Dendritic cell treated with granulocyte-macrophage colony-stimulating factor and Interleukin-4, amounts not matched to agents 40 ng/mL and 50 ng/mL, for 4 days (primary cell): ENCODE measurements around the gene AGBL1.
"Not testable (repeated sequence)": the region's sequence is repeated elsewhere in the genome, so short reads cannot be mapped to it uniquely, and the experiment has no call there.

Experiments used
- H3K27ac Mint-ChIP-seq: one replicate; pipeline ENCODE4 v1.8.0; 2022; ENCODE audit warnings: mild to moderate bottlenecking, mixed read lengths
- H3K27me3 Mint-ChIP-seq: one replicate; pipeline ENCODE4 v1.8.0; 2022; ENCODE audit warnings: mild to moderate bottlenecking, mixed read lengths
- H3K36me3 Mint-ChIP-seq: one replicate; pipeline ENCODE4 v1.8.0; 2022; ENCODE audit warnings: low read depth, mixed read lengths
- H3K4me1 Mint-ChIP-seq: one replicate; pipeline ENCODE4 v1.8.0; 2022; ENCODE audit warnings: low read depth, mixed read lengths
- H3K4me3 Mint-ChIP-seq: one replicate; pipeline ENCODE4 v1.8.0; 2022; ENCODE audit warnings: mild to moderate bottlenecking, moderate library complexity, mixed read lengths
- H3K9me3 Mint-ChIP-seq: one replicate; pipeline ENCODE4 v1.8.0; 2022; ENCODE audit warnings: mixed read lengths
- intact Hi-C: fragments of 100-400 bp; cut with micrococcal nuclease; formaldehyde crosslinking; loops from one replicate; pipeline ENCODE4 v1.15.0; 2022

Gene AGBL1

GRCh38 chr15:86494475-86494874 lies 414.8 kb downstream of the AGBL1 start:
- Mint-ChIP-seq H3K9me3 (peaks cover 20% of the 10 kb centered on the region), H3K4me3 (no peak overlapping the region), H3K27me3 (no peaks in the 10 kb centered on the region), H3K4me1 (no peaks in the 10 kb centered on the region), H3K36me3 (no peaks in the 10 kb centered on the region), H3K27ac (no peak overlapping the region)
- intact Hi-C loops, result no loop called here

GRCh38 chr15:86502301-86502700 lies 422.6 kb downstream of the AGBL1 start:
- Mint-ChIP-seq H3K36me3 (no peaks in the 10 kb centered on the region), H3K27ac (no peak overlapping the region), H3K27me3 (no peaks in the 10 kb centered on the region), H3K4me1 (no peaks in the 10 kb centered on the region), H3K9me3 (peaks cover 26% of the 10 kb centered on the region), H3K4me3 (no peak overlapping the region)
- intact Hi-C loops, result no loop called here

GRCh38 chr15:86505951-86506350 lies 426.3 kb downstream of the AGBL1 start:
- Mint-ChIP-seq H3K27ac (no peak overlapping the region), H3K27me3 (no peaks in the 10 kb centered on the region), H3K4me3 (no peak overlapping the region), H3K36me3 (no peaks in the 10 kb centered on the region), H3K4me1 (no peaks in the 10 kb centered on the region), H3K9me3 (peaks cover 25% of the 10 kb centered on the region)
- intact Hi-C loops, result no loop called here

- Mint-ChIP-seq H3K27me3 (no peaks in the 10 kb centered on the region), H3K36me3 (no peaks in the 10 kb centered on the region), H3K27ac (no peak overlapping the region), H3K4me3 (no peak overlapping the region), H3K4me1 (no peaks in the 10 kb centered on the region), H3K9me3 (peaks cover 25% of the 10 kb centered on the region)
- intact Hi-C loops, result no loop called here
Measured at GRCh38 chr15:86506401-86506800, 426.7 kb downstream of the AGBL1 start.

GRCh38 chr15:86515625-86516024 lies 436.0 kb downstream of the AGBL1 start:
- intact Hi-C loops, result no loop called here
- peaks cover 19% of the 10 kb centered on the region for H3K9me3 Mint-ChIP-seq
- no peak overlapping the region for H3K27ac Mint-ChIP-seq
- no peaks in the 10 kb centered on the region for H3K27me3 Mint-ChIP-seq
- H3K4me3 Mint-ChIP-seq, result no peak overlapping the region
- H3K4me1 Mint-ChIP-seq, result no peaks in the 10 kb centered on the region
- H3K36me3 Mint-ChIP-seq, result no peaks in the 10 kb centered on the region

GRCh38 chr15:86522721-86523120 lies 443.1 kb downstream of the AGBL1 start:
- Mint-ChIP-seq H3K9me3 (peaks cover 29% of the 10 kb centered on the region), H3K4me1 (no peaks in the 10 kb centered on the region), H3K27ac (no peak overlapping the region), H3K4me3 (no peak overlapping the region), H3K27me3 (no peaks in the 10 kb centered on the region), H3K36me3 (no peaks in the 10 kb centered on the region)
- intact Hi-C loops, result no loop called here

- Mint-ChIP-seq H3K36me3 (no peaks in the 10 kb centered on the region), H3K4me1 (no peaks in the 10 kb centered on the region), H3K4me3 (no peak overlapping the region)
Measured at GRCh38 chr15:86526938-86527690, 447.4 kb downstream of the AGBL1 start.

GRCh38 chr15:86528094-86528493 lies 448.4 kb downstream of the AGBL1 start:
- intact Hi-C loops, H3K4me3 Mint-ChIP-seq, H3K4me1 Mint-ChIP-seq, H3K36me3 Mint-ChIP-seq, H3K27me3 Mint-ChIP-seq, H3K27ac Mint-ChIP-seq: not testable (repeated sequence)
- H3K9me3 Mint-ChIP-seq, result peaks cover 13% of the 10 kb centered on the region

More at GRCh38 chr15:86526938-86527690, 447.4 kb downstream of the AGBL1 start:
- H3K9me3 Mint-ChIP-seq, result peaks cover 13% of the 10 kb centered on the region
- intact Hi-C loops, result no loop called here
- no peaks in the 10 kb centered on the region for H3K27me3 Mint-ChIP-seq
- no peak overlapping the region for H3K27ac Mint-ChIP-seq

GRCh38 chr15:86538141-86538540 lies 458.5 kb downstream of the AGBL1 start:
- no peaks in the 10 kb centered on the region for H3K4me1 Mint-ChIP-seq
- peaks cover 46% of the 10 kb centered on the region for H3K9me3 Mint-ChIP-seq
- intact Hi-C loops, result no loop called here
- H3K36me3 Mint-ChIP-seq, result no peaks in the 10 kb centered on the region
- no peaks in the 10 kb centered on the region for H3K27me3 Mint-ChIP-seq
- no peak overlapping the region for H3K4me3 Mint-ChIP-seq
- no peak overlapping the region for H3K27ac Mint-ChIP-seq

- Mint-ChIP-seq H3K9me3 (peaks cover 57% of the 10 kb centered on the region), H3K4me1 (no peaks in the 10 kb centered on the region)
Measured at GRCh38 chr15:86540840-86541467, 461.3 kb downstream of the AGBL1 start.

GRCh38 chr15:86541540-86541939 lies 461.9 kb downstream of the AGBL1 start:
- Mint-ChIP-seq H3K27ac (no peak overlapping the region), H3K4me3 (no peak overlapping the region), H3K36me3 (no peaks in the 10 kb centered on the region), H3K4me1 (no peaks in the 10 kb centered on the region), H3K9me3 (peaks cover 53% of the 10 kb centered on the region), H3K27me3 (no peaks in the 10 kb centered on the region)
- intact Hi-C loops, result no loop called here

More at GRCh38 chr15:86540840-86541467, 461.3 kb downstream of the AGBL1 start:
- no peaks in the 10 kb centered on the region for H3K27me3 Mint-ChIP-seq
- no peak overlapping the region for H3K4me3 Mint-ChIP-seq
- no peaks in the 10 kb centered on the region for H3K36me3 Mint-ChIP-seq
- no peak overlapping the region for H3K27ac Mint-ChIP-seq
- intact Hi-C loops, result no loop called here

GRCh38 chr15:86550075-86550474 lies 470.4 kb downstream of the AGBL1 start:
- Mint-ChIP-seq H3K4me1 (no peaks in the 10 kb centered on the region), H3K36me3 (no peaks in the 10 kb centered on the region), H3K27me3 (no peaks in the 10 kb centered on the region), H3K9me3 (peaks cover 15% of the 10 kb centered on the region), H3K27ac (no peak overlapping the region), H3K4me3 (no peak overlapping the region)
- intact Hi-C loops, result no loop called here

GRCh38 chr15:86553108-86553507 lies 473.4 kb downstream of the AGBL1 start:
- Mint-ChIP-seq H3K27me3 (no peaks in the 10 kb centered on the region), H3K4me1 (no peaks in the 10 kb centered on the region), H3K27ac (no peak overlapping the region), H3K4me3 (no peak overlapping the region), H3K9me3 (peaks cover 8% of the 10 kb centered on the region), H3K36me3 (no peaks in the 10 kb centered on the region)
- intact Hi-C loops, result no loop called here

- intact Hi-C loops, result no loop called here
- no peak overlapping the region for H3K4me3 Mint-ChIP-seq
- H3K9me3 Mint-ChIP-seq, result peaks cover 8% of the 10 kb centered on the region
- no peaks in the 10 kb centered on the region for H3K4me1 Mint-ChIP-seq
- no peak overlapping the region for H3K27ac Mint-ChIP-seq
- no peaks in the 10 kb centered on the region for H3K27me3 Mint-ChIP-seq
- H3K36me3 Mint-ChIP-seq, result no peaks in the 10 kb centered on the region
Measured at GRCh38 chr15:86555098-86555497, 475.4 kb downstream of the AGBL1 start.

- H3K4me3 Mint-ChIP-seq, result no peak overlapping the region
- H3K27ac Mint-ChIP-seq, result no peak overlapping the region
Measured at GRCh38 chr15:86555939-86556338, 476.3 kb downstream of the AGBL1 start.

More at GRCh38 chr15:86555939-86556338, 476.3 kb downstream of the AGBL1 start:
- H3K27me3 Mint-ChIP-seq, result no peaks in the 10 kb centered on the region
- no peaks in the 10 kb centered on the region for H3K4me1 Mint-ChIP-seq
- H3K9me3 Mint-ChIP-seq, result peaks cover 8% of the 10 kb centered on the region
- intact Hi-C loops, result no loop called here
- H3K36me3 Mint-ChIP-seq, result no peaks in the 10 kb centered on the region
